Epithelial cell of esophagus (primary cell): ENCODE data around the gene MPV17.
"Not testable (repeated sequence)": the region's sequence is repeated elsewhere in the genome, so short reads cannot be mapped to it uniquely, and the experiment has no call there.

Experiments used
- DNase-seq: peaks from one replicate; pipeline ENCODE4 v3.0.0; 2010; ENCODE audit warnings: low read depth
- H3K4me3 ChIP-seq: 2 replicates; pipeline ENCODE4 v1.5.1; 2011; ENCODE audit warnings: mild to moderate bottlenecking, low read length, control low read depth
- CTCF ChIP-seq: IDR thresholded peaks from 2 replicates; pipeline ENCODE4 v1.5.1; 2011; ENCODE audit warnings: low read depth, mild to moderate bottlenecking, low read length, control low read depth, inconsistent platforms; ENCODE audit not compliant: insufficient read depth; ENCODE audit errors: missing control alignments

MPV17 gene

GRCh38 chr2:27284996-27285395, 37.9 kb downstream of the MPV17 start:
- DNase-seq, result no peak
- TF ChIP-seq CTCF, result no peak
- no peak overlapping the region for H3K4me3 ChIP-seq

- no peak for TF ChIP-seq CTCF
- DNase-seq, result peak; percentile 23
- H3K4me3 ChIP-seq, result no peak overlapping the region
These were observed 40.0 kb downstream of the MPV17 start for GRCh38 chr2:27282892-27283291.

DNA sequence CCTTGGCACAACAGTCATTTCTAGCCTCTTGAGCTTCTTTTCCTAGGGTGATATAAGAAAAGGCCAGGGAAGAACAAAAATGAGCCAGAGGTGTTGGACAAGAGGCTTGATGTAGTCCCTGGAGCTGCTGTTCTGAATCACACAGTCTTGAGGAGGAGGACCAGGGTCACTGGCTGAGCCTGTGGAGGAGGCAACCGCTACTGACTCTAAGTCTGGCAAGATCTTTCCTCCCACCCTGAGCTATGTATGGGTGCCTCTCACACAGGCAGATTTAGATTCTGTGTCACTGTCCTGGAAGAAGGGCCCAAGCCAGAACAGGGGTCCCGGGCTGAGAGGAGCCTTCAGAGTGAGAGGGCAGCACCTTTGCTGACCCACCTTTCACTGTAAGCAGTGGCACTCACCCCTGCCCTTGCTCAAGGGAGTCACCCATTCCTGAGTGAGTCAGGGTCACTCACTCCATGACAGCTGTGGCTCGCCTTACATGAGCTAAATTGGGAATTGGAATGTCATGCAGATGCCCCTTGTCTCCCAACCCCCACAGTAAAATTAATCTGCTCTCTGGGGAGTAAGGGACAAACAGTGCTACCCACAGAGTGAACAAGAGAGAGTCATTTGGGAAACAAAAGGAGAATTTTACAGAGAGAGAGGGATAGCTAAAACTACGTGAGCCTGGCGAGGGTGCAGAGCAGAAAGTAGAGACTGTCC, 40.9 kb downstream of the MPV17 start, which contains the start of gene TRIM54:
Gene TRIM54, plus strand, starts transcription at position 575 of the 705 bp plus-strand sequence. CDS start 303 bp downstream, outside the sequence.
- no peak for TF ChIP-seq CTCF
- no peak within 1 kb of the TSS for H3K4me3 ChIP-seq
- no peak for DNase-seq

DNA sequence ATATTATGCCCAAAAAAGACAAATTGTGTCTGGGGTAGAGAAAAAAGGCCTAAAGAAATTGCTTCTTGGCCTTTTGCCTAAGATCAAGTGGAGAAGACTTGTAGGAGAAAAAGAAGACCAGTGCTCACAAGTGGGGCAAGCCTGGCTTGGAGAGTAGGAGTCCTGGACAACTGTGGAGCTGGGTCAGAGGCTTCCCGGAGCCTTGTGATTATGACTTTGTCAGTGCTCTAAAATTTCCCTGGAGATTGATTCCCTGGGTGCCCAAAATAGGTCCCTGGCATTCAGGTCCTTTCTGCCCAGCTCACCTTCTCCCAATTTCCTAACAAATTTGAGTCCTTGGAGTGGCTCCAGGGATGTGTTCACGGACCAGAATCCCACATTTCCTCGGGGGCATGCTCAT, 41.5 kb downstream of the MPV17 start:
- DNase-seq, result no peak
- no peak overlapping the region for H3K4me3 ChIP-seq
- TF ChIP-seq CTCF, result no peak

- no peak for TF ChIP-seq CTCF
- H3K4me3 ChIP-seq, result no peak overlapping the region
- no peak for DNase-seq
These were observed 42.1 kb downstream of the MPV17 start for GRCh38 chr2:27280826-27281225.

GRCh38 chr2:27278010-27278409, 44.9 kb downstream of the MPV17 start:
- no peak for DNase-seq
- no peak overlapping the region for H3K4me3 ChIP-seq
- no peak for TF ChIP-seq CTCF

GRCh38 chr2:27275211-27276150, 47.4 kb downstream of the MPV17 start, which contains the start of gene DNAJC5G:
Gene DNAJC5G, plus strand, starts transcription at chr2:27275433. Its CDS starts 1,296 bp downstream, at chr2:27276729.
- DNase-seq, result no peak
- H3K4me3 ChIP-seq, result no peak within 1 kb of the TSS
- TF ChIP-seq CTCF, result no peak

- H3K4me3 ChIP-seq, DNase-seq: not testable (repeated sequence)
These were observed 50.1 kb downstream of the MPV17 start for GRCh38 chr2:27272537-27273522.
